GM19463 (cell line): ENCODE data around the gene DHX38.

Source experiments
- ATAC-seq: cut with Tn5 transposase; IDR thresholded peaks from one replicate; pipeline ENCODE4 v1.9.1; 2021; ENCODE audit warnings: mild to moderate bottlenecking, moderate library complexity; ENCODE audit not compliant: unreplicated experiment

DHX38 gene

DNA sequence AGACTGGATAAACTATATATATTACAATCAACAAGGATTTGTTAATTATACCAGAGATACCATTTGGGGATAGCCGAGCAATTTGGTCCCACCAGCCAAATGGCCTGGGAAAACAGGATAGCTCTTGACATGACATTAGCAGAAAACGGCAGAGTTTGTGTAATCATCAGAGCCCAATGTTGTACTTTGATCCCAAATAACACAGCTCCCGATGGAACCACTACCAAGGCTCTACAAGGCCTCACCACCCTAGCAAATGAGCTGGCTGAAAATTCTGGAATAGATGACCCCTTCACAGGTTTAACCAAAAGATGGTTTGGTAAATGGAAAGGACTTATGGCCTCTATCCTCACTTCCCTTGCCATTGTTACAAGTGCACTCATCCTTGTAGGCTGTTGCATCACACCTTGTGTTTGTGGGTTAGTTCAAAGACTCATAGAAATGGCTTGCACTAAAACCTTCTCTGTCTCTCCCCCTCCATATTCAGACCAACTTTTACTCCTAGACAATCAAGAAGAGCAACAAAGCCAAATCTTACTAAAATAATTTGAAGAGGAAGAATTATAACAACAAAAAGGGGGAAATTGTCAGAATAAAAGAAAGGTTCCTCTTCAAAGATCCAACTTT is 9.8 kb upstream of the DHX38 start:
- ATAC-seq = no peak

DNA sequence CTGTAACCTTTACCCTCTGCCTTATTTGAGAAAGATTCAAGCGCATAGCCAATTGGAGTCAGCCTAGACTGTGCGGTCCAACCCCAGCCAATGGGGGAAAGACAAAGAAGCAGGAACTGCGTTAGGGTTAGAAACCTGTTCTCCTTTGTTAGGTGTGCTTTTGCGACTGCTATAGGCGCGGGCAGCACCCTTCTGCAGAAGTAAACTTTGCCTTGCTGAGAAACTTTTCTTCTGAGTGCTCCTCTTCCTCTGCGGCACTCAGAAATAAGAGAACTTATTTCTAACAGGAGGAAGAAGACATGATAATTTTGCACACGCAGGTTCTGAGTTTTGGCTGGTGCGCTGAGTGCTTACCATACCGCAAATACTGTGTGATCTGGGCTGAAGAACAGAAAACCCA is 9.2 kb upstream of the DHX38 start:
- no peak for ATAC-seq

DNA sequence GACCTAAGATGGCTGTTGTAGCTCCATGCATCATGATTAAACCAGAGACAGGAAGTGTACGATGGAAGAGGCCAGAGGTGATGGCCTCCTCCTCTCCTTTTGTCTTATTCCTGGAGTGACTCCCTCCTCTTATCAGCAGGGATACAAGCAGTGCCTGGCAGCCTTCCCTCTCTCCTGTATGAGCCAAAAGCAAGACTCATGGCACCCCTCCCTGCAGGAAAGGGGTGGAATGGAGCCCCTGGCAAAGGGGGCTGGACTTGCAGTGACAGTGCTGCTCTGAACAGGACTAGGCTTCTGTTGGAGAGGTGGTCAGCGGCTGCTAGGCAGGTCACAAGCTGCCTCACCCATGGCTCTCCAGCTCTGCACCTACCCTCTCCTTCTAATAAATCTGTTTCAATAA is 8.6 kb upstream of the DHX38 start:
- ATAC-seq = no peak

DNA sequence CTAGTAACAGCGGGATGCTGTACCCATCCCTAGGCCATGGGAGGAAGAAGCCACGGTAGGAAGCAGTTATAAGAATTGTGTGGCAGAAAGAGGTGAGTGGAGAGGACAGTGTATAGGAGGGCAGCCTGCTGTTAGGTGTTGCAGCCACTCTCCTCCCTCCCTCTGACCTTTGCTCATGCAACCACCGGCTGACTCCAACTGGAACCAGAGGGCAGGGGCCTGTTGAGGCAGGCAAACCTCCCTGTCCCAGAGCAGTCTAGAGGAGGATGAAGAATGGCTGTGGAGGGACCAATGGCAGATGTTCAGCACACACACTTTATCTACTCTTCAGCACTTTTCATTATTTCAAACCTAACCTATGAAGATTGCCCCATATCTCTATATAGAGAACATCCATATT is 2.4 kb upstream of the DHX38 start:
- ATAC-seq = no peak

DNA sequence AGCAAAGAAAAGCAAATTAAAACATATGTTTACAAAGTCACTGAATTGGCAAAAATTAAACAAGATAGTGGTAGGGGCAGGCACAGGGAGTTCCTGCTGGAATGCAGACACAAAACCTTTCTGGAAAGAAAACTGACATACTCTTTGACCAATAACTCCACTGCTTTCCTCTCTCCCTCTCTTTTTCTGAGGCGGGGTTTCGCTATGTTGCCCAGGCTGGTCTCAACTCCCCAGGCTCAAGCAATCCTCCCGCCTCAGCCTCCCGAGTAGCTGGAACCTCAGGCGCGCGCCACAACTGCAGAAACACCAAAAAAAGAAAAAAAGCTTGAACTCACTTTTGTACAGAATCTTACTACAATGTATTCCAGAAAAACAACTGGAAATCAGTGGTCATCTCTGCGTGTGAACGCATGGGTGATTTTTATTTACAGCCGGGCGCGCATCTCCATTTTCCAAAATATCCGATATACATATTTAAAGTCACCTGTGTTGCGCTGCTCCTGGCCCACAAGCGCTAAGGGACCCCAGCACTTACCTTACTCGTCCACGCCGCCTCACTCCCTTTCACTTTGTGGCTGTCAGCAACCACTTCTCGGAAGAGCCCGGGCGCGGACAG is 707 bp upstream of the DHX38 start:
- no peak for ATAC-seq

DNA sequence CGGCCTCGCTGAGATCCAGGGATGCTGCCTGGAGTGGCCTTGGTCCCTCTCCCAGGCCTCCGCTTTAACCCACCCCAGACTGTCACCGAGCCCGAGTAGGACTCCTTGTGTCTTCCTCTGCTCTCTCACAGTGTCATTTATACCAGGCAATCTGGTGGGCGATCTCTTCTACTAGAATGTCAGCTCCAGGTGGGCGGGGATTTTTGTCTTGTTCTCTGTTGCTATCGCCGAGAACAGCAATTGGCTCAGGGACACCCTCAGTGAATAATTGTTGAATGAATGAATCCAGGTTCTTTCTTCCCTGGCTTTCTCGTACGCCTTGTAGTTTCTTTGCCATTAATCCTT is 591 bp downstream of the DHX38 start:
- ATAC-seq = no peak

DNA sequence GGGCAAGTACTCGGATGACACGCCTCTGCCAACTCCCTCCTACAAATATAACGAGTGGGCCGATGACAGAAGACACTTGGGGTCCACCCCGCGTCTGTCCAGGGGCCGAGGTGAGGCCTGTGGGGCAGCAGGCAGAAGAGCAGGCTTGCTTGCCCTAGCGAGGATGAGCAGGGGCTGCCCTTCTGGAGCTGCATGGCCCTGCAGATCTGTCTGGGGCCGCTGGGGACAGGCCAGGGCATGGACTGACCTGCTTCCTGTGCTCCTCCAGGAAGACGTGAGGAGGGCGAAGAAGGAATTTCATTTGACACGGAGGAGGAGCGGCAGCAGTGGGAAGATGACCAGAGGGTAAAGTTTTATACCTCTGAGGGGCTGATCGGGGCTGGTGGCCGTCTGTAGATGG is 5.3 kb downstream of the DHX38 start:
- no peak for ATAC-seq

DNA sequence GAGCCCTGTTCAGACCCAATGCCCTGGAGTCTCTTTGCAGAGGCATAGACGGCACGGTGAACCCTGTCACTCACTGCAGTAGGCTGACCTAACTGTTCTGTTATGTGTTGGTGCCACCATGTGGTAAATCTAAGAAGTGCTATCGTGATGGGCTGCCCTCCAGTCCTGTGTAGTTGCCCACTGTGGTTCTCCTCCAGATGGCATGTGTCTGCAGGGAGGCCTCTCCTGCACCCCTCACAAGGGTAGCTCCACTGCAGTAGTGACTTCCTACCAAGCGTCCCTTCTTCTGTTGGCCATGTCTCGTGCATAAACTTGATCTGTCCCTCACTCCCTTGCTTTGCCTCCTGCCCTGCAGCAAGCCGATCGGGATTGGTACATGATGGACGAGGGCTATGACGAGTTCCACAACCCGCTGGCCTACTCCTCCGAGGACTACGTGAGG is 5.8 kb downstream of the DHX38 start:
- ATAC-seq = peak; percentile 92

DNA sequence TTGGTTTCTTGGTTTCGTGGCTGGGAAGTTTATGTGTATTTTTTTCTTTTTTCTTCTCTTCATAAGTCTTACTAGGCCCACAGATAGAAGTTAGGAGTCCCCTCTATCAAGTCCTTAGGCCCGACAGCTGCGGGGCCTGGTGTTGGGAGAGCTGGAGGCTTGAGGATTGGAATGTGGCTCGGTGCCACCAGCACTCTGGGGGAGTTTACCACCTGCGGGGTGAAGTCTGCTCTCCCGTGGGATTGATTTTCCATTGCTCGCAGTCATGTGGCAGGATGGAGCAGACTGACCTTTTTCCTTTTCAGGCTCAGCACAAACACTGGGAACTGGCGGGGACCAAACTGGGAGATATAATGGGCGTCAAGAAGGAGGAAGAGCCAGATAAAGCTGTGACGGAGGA is 7.5 kb downstream of the DHX38 start:
- no peak for ATAC-seq

DNA sequence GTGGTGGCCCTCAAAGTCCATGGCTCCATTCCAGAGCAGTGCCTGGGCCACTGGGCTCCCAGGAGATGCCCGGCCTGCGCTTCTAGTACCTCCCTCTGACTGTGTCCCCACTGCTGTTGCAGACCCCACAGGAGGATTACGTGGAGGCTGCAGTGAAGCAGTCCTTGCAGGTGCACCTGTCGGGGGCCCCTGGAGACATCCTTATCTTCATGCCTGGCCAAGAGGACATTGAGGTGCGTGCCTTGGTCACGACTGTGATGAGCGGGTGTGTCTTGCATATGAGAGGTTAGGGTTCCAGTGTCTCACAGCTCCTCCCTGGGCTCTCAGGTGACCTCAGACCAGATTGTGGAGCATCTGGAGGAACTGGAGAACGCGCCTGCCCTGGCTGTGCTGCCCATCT is 11.3 kb downstream of the DHX38 start:
- no peak for ATAC-seq

DNA sequence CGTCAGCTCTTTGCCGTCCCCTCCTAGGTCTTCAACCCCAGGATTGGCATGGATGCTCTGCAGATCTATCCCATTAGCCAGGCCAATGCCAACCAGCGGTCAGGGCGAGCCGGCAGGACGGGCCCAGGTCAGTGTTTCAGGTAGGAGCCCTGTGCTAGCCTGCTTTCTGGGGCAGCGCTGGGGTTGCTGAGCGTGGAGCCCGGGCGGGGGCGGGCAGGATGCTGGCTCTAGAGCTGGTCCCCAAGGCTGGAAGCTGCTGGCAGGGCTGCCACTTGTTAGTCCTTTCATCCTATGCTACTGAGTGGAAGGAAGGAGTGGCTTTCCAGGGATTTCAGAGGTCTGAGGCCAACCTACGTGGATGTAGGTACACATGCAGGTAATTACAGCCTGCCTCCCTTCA is 12.3 kb downstream of the DHX38 start:
- no peak for ATAC-seq

DNA sequence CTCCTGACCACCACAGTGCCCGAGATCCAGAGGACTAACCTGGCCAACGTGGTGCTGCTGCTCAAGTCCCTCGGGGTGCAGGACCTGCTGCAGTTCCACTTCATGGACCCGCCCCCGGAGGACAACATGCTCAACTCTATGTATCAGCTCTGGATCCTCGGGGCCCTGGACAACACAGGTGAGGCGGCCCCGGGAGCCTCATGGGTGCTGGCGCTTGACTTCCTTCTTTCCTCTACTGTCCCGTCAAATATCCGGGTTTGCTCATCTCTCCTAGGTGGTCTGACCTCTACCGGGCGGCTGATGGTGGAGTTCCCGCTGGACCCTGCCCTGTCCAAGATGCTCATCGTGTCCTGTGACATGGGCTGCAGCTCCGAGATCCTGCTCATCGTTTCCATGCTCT is 13.7 kb downstream of the DHX38 start:
- ATAC-seq = no peak

DNA sequence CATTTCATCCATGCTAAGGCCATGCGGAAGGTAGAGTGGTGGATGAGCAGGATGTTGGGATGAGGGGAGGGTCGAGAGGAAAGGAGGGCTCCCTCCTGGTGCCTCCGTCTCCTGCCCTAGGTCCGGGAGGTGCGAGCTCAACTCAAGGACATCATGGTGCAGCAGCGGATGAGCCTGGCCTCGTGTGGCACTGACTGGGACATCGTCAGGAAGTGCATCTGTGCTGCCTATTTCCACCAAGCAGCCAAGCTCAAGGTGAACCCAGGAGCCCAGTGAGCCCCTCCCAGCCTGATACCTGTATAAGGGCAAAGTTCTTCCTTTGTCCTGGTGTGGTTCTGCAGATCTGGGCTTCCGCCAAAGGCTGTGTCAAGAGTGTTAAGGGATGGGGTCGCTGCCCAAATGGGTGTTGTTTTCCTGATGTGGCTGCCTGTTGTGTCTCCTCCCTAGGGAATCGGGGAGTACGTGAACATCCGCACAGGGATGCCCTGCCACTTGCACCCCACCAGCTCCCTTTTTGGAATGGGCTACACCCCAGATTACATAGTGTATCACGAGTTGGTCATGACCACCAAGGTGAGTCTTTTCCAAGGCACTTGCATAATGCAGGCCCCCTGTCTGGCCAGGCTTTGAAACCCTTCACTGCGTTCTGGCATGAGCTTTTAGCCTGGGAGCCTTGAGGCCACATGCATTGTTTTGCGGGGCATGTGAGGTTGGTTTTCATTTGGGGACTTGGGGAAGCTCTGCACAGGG is 14.9 kb downstream of the DHX38 start:
- ATAC-seq = no peak

DNA sequence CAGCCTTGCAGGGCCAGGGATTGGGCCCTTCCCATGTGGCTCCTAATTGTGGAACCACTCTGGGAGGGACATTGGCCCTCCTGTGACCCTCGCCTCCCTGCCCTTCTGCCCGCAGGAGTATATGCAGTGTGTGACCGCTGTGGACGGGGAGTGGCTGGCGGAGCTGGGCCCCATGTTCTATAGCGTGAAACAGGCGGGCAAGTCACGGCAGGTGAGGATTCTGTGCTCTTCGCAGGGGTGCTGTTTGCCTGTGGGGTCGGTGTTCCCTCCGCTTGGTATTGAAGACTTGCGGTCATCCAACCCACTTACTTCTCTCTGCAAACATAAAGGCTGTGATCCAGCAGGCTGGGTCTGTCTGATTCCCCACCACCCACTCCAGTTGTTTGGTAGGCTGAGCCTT is 15.7 kb downstream of the DHX38 start:
- no peak for ATAC-seq

DNA sequence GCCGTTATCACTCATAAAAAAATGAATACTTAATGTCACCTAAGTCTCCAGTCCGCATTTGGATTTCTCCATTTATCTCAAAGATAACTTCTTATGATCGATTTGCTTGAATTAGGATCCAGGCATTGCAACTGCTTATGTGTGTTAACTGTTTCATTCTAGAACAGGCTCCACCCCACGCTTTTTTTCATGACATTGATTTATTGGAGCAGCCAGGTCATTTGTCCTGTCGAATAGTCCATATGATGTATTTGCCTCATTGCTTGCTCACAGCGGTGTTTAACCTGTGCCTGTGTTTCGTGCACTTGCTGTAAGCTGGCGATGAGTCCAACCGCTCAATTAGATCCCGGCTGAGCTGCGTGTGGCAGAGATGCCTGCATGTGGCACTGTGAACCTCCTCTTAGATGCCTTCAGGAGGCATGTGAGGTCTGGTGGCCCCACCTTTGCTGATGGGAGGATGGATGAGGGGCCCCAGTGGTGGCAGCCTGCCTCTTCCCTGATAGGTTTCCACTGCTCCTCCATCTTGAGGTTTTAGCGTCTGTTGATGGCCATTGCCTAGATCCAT is 16.4 kb downstream of the DHX38 start:
- ATAC-seq = no peak

DNA sequence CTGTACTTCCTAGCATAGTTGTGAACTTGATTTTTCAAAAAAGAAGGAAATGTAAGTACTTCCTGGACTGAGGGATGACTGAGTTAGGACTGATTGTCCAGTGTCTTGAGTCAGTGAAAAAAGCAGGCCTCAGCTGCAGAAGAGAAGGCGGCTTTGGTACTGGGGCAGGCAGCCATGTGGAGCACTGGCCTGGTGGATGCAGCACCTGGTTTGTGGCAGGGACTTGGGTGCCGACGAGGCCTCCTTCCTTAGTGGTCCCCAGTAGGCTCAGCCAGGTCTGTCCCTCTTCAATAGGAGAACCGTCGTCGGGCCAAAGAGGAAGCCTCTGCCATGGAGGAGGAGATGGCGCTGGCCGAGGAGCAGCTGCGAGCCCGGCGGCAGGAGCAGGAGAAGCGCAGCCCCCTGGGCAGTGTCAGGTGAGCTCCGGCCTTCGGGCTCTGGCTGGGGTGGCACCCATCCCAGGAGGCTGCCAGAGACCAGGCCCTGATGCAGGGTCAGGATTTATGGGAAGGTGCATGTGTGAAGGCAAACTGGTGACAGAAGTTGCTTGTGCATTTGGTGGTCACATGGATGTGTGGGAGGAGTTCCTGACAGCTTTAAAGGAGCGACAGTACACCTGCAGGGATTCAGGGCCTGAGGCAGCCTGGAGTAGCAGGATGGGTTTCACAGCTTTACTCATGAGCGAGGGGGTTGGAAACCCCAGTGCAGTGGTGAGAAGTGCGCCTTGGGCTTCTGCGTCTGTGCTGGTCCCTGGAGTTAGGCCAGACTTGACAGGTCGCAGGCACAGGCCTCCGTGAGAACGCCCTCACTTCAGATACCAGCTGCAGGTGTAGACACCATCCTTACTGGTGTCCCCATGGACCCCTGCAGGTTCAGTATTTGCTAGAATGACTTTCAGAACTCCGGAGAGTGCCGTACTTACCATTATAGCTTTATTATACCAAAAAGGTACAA is 17.3 kb downstream of the DHX38 start:
- no peak for ATAC-seq

DNA sequence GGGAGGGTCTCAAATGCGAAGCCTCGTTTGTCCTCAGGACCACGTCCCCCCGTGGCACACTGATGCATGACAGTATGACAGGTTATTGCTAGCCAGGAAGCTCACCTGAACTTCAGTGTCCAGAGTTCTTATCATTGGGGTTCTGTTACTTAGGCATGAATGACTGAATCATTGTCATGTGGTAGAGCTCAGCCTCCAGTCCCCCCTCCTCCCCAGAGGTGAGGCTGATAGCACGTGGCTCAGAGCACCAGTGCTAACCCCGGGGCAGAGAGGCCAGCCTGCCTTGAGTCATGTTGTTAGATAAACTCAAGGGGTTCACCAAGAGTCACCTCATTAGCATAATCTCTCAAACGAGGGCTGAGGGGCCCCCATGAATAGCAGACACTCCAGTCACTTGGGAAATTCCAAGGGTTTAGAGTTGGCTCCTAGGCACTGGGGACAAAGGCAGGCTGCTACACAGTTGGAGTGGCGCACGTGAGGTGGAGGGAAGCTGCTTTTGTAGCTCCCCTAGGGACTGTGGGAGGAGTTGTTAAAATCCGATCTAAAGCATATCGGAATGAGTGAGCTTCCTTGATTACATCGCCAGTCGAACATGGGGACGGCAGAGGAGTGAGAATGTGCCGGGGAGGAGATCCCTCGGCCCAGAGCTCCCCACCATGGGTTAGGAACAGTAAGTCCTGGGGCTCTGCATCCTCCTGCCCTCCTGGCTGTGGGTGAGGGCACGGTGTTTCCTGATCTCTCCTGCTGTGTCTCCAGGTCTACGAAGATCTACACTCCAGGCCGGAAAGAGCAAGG is 18.2 kb downstream of the DHX38 start:
- ATAC-seq = no peak

DNA sequence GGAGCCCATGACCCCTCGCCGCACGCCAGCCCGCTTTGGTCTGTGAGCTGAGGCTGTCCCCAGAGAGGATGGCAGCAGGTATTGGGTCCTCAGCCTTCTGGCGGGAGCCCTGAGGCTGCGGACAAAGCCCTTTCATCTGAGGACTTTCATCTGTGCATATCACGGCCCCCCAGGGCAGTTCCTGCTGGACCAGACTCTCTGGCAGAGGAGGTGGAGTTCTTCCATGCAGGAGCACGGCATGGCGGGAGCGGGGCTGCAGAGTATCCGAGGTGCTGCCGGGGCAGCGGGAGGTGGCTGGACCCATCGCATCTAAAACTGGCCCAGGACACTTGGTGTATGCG is 18.8 kb downstream of the DHX38 start:
- no peak for ATAC-seq

DNA sequence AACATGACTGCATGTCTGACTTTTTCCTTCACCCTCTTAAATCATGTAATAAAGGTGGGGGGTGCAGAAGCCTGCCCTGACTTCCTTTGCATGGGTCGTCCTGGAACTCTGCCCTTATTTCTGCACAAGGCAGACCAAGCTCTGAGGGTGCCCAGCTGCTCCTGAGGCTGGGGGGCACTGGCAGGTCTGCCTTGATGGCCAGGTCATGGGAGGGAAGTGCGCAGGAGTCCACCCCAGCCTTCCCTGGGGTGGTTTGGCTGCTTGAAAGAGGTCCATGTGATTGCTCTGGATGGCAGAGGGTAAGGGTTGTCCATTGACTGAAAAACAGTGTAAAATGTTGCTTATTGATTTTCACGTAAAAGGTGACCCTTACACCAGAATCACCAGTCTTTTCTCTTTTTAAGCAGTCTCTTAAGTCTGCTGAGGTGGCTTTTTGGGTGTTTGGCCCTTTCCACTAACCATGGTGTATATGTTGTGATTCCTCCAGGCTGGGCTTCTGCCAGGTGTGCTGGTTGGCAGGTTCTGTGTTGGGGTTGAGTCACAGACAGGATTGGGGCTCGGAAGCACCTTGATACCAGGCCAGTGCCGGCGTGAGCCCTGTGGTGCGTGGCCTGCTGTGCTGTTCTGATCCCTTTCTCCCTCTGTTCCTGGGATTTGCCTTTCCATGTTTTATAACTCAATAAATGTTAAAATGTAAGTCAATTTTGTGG is 19.4 kb downstream of the DHX38 start:
- no peak for ATAC-seq

DNA sequence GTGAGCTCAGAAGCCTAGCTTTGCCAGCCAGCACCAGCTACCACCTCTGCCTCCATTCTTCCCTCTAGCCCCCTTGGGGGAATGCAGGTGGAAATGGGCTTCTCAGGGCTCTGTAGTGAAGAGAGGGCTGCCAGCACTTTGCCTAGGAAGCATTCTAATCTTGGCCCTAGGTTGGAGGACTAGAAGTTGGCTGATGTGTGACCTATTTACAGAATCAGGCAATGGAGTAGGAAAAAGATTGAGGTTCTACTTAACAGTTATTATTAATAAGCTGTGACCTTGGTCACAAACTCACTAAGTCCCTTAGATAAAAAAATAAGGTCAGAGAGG is 19.9 kb downstream of the DHX38 start:
- no peak for ATAC-seq
